Peyer's patch (tissue), 4 donors: ENCODE results near the gene SHISA6. TPM values are rescaled to one million over a fixed set of nuclear protein-coding genes. Genes with fewer than 3 reads are reported as not detected.

Experiments
- DNase-seq, 3 donors: peaks; one replicate each; pipeline ENCODE4 v3.0.0-alpha.2; 2017 to 2019
- H3K27ac ChIP-seq, 4 donors: fragments of 200-600 bp; sonication (generic); one replicate each; pipeline ENCODE4 v1.5.1; 2016 to 2019
- H3K27me3 ChIP-seq, 2 donors: fragments of 200-600 bp; sonication (generic); one replicate each; pipeline ENCODE4 v1.5.1; 2019
- H3K36me3 ChIP-seq, 3 donors: fragments of 200-600 bp; sonication (generic); one replicate each; pipeline ENCODE4 v1.5.1; 2016 to 2019
- H3K4me1 ChIP-seq, 4 donors: fragments of 200-600 bp; sonication (generic); one replicate each; pipeline ENCODE4 v1.5.1; 2016 to 2019
- H3K4me3 ChIP-seq, 4 donors: fragments of 200-600 bp; sonication (generic); 1 replicate in 3 of 4; 2 replicates in 1 of 4; pipeline ENCODE4 v1.5.1; 2016 to 2019; ENCODE audit warnings: mild to moderate bottlenecking in 1 of 4
- H3K9me3 ChIP-seq, 4 donors: fragments of 200-600 bp; sonication (generic); one replicate each; pipeline ENCODE4 v1.5.1; 2016 to 2019; ENCODE audit warnings: mild to moderate bottlenecking in 1 of 4
- CTCF ChIP-seq, 6 experiments: fragments of 450-650 bp in 4 of 6; fragments of 200-600 bp in 2 of 6; sonication (generic) in 1 of 6; IDR thresholded peaks; one replicate each; pipeline ENCODE4 v1.5.1; 2017 to 2019; ENCODE audit warnings: antibody characterized with exemption in 6 of 6, mild to moderate bottlenecking in 3 of 6, moderate library complexity in 1 of 6
- POLR2A ChIP-seq, 2 donors: fragments of 450-650 bp; IDR thresholded peaks; one replicate each; pipeline ENCODE4 v1.5.1; 2017; ENCODE audit warnings: antibody characterized with exemption in 2 of 2, mild to moderate bottlenecking in 2 of 2, moderate library complexity in 2 of 2
- total RNA-seq, 4 donors: library from RNA; depleted of rRNA; stranded (reverse); fragments of >200 nt; gene quantifications; one replicate each; pipeline ENCODE4 v1.1.0, GENCODE V29; 2016

The SHISA6 gene
- total RNA-seq, 4 donors from 2014 or later: 0.27 to 2.1 (median 1.7) TPM; not detected in 1

GRCh38 chr17:11589716-11590115 is 348.7 kb downstream of the SHISA6 start:
- TF ChIP-seq CTCF (IDR thresholded peaks at IDR 0.05) (no peak), POLR2A (IDR thresholded peaks at IDR 0.05) (no peak)

GRCh38 chr17:11598274-11599221 is 357.5 kb downstream of the SHISA6 start, which contains the start of gene DNAH9:
Gene DNAH9, plus strand, starts transcription at chr17:11598470. Its CDS starts 29 bp downstream, at chr17:11598499.
- TF ChIP-seq CTCF (IDR thresholded peaks at IDR 0.05): no peak
- TF ChIP-seq POLR2A (IDR thresholded peaks at IDR 0.05): no peak
- H3K27ac ChIP-seq: peak within 1 kb of the TSS; percentile 27 to 71 (median 54)
- peak; percentile 60 to 95 (median 94) for DNase-seq
- peaks cover 0 to 11% (median 0%) of the 10 kb centered on the region in 4 donors for H3K4me1 ChIP-seq
- no peaks in the 10 kb centered on the region for H3K9me3 ChIP-seq
- H3K27me3 ChIP-seq: no peaks in the 10 kb centered on the region
- H3K4me3 ChIP-seq: peak within 1 kb of the TSS; percentile 33 to 64 (median 45)
- H3K36me3 ChIP-seq: no peaks in the 10 kb centered on the region

More at GRCh38 chr17:11589716-11590115, 348.7 kb downstream of the SHISA6 start:
- DNase-seq: no peak
- Histone ChIP-seq H3K4me3 (no peak overlapping the region), H3K27ac (no peak overlapping the region), H3K27me3 (no peaks in the 10 kb centered on the region), H3K36me3 (no peaks in the 10 kb centered on the region), H3K9me3 (no peaks in the 10 kb centered on the region), H3K4me1 (no peaks in the 10 kb centered on the region)

- Histone ChIP-seq H3K36me3 (no peaks in the 10 kb centered on the region), H3K27me3 (no peaks in the 10 kb centered on the region), H3K9me3 (no peaks in the 10 kb centered on the region), H3K4me1 (peaks cover 0 to 11% (median 0%) of the 10 kb centered on the region in 4 donors), H3K4me3 (no peak overlapping the region), H3K27ac (no peak overlapping the region)
- no peak for DNase-seq
- no peak for TF ChIP-seq POLR2A (IDR thresholded peaks at IDR 0.05)
- TF ChIP-seq CTCF (IDR thresholded peaks at IDR 0.05): no peak
Measured at GRCh38 chr17:11601661-11602060, 360.6 kb downstream of the SHISA6 start.

GRCh38 chr17:11608396-11608795 is 367.4 kb downstream of the SHISA6 start:
- peak; percentile 17 to 64 (median 51) for DNase-seq
- TF ChIP-seq POLR2A (IDR thresholded peaks at IDR 0.05) (no peak), CTCF (IDR thresholded peaks at IDR 0.05) (no peak)
- Histone ChIP-seq H3K27me3 (no peaks in the 10 kb centered on the region), H3K9me3 (no peaks in the 10 kb centered on the region), H3K36me3 (no peaks in the 10 kb centered on the region), H3K4me1 (peaks cover 0 to 6% (median 2%) of the 10 kb centered on the region in 4 donors), H3K4me3 (no peak overlapping the region), H3K27ac (peak overlapping the region in 1 of 4 donors; percentile 27)

GRCh38 chr17:11610999-11611566 is 370.1 kb downstream of the SHISA6 start:
- no peak overlapping the region for H3K27ac ChIP-seq
- TF ChIP-seq CTCF (IDR thresholded peaks at IDR 0.05) (no peak), POLR2A (IDR thresholded peaks at IDR 0.05) (no peak)
- no peak for DNase-seq

More at GRCh38 chr17:11610999-11611566, 370.1 kb downstream of the SHISA6 start:
- Histone ChIP-seq H3K27me3 (no peaks in the 10 kb centered on the region), H3K4me1 (peaks cover 0 to 6% (median 2%) of the 10 kb centered on the region in 4 donors), H3K4me3 (no peak overlapping the region), H3K36me3 (no peaks in the 10 kb centered on the region), H3K9me3 (no peaks in the 10 kb centered on the region)
